ENCODE measurements around the gene GATA3. TPM values are rescaled to one million over a fixed set of nuclear protein-coding genes. Genes with fewer than 3 reads are reported as not detected.

Gene GATA3
- under 1 TPM; 0.47 to 0.87 (median 0.55) TPM for total RNA-seq
- long read RNA-seq, donor 1, partial matches to known transcripts, result 2 of 4 reads
- long read RNA-seq, donor 1, other reads (novel, unspliced or antisense), result 1 of 4 reads
- long read RNA-seq, donor 2, result 0 reads

- DNase-seq (peak; percentile 71 to 85 (median 72)), ATAC-seq (peak; percentile 39)
- Histone ChIP-seq H3K4me1 (ENCODE audit: low read depth) (peaks cover 48% of the 10 kb centered on the region), H3K36me3 (ENCODE audit: low read depth) (no peaks in the 10 kb centered on the region), H3K9me3 (no peaks in the 10 kb centered on the region), H3K4me3 (no peak within 1 kb of the TSS)
- TF ChIP-seq CTCF (IDR thresholded peaks at IDR 0.05), result no peak
- intact Hi-C loops (cut with DNase I, micrococcal nuclease), result no loop called here
Measured at GRCh38 chr10:8054494-8055407, at the start of gene GATA3. GATA3 (plus strand) TSS chr10:8054688; CDS start chr10:8055656, 968 bp downstream.

- ATAC-seq, result no peak
- H3K36me3 ChIP-seq (ENCODE audit: low read depth), result no peaks in the 10 kb centered on the region
- H3K9me3 ChIP-seq, result peaks cover 22% of the 10 kb centered on the region
- intact Hi-C loops (cut with DNase I, micrococcal nuclease), result no loop called here
- H3K4me1 ChIP-seq (ENCODE audit: low read depth), result no peaks in the 10 kb centered on the region
- no peak for DNase-seq
- H3K4me3 ChIP-seq, result no peak overlapping the region
- no peak for TF ChIP-seq CTCF (IDR thresholded peaks at IDR 0.05)
Measured at GRCh38 chr10:8006274-8006999, 48.1 kb upstream of the GATA3 start.

- Histone ChIP-seq H3K36me3 (ENCODE audit: low read depth) (no peaks in the 10 kb centered on the region), H3K4me1 (ENCODE audit: low read depth) (no peaks in the 10 kb centered on the region), H3K9me3 (peaks cover 14% of the 10 kb centered on the region), H3K4me3 (no peak overlapping the region)
- no peak for TF ChIP-seq CTCF (IDR thresholded peaks at IDR 0.05)
- ATAC-seq, result no peak
- intact Hi-C loops (cut with DNase I, micrococcal nuclease), result no loop called here
- DNase-seq, result no peak
Measured at GRCh38 chr10:8009031-8009430, 45.5 kb upstream of the GATA3 start.

- Histone ChIP-seq H3K9me3 (no peaks in the 10 kb centered on the region), H3K36me3 (ENCODE audit: low read depth) (no peaks in the 10 kb centered on the region), H3K4me1 (ENCODE audit: low read depth) (no peaks in the 10 kb centered on the region), H3K4me3 (no peak overlapping the region)
- ATAC-seq (no peak), DNase-seq (no peak)
- intact Hi-C loops (cut with DNase I, micrococcal nuclease), result no loop called here
- no peak for TF ChIP-seq CTCF (IDR thresholded peaks at IDR 0.05)
Measured at GRCh38 chr10:8013006-8013405, 41.5 kb upstream of the GATA3 start.

- intact Hi-C loops (cut with DNase I, micrococcal nuclease), result no loop called here
- H3K4me3 ChIP-seq, result no peak overlapping the region
- ATAC-seq (no peak), DNase-seq (no peak)
- H3K36me3 ChIP-seq (ENCODE audit: low read depth), result no peaks in the 10 kb centered on the region
- H3K9me3 ChIP-seq, result no peaks in the 10 kb centered on the region
- no peaks in the 10 kb centered on the region for H3K4me1 ChIP-seq (ENCODE audit: low read depth)
- TF ChIP-seq CTCF (IDR thresholded peaks at IDR 0.05), result no peak
Measured at GRCh38 chr10:8013619-8014018, 40.9 kb upstream of the GATA3 start.

All from mucosa of descending colon (tissue), 3 donors.